H1 (cell line): Measurements from ENCODE around the gene ACE. TPM values are rescaled to one million over a fixed set of nuclear protein-coding genes. Genes with fewer than 3 reads are reported as not detected.

ENCODE experiments used
- CTCF ChIA-PET: fragments of 300-600 bp; sonication (Branson Sonifier 250); formaldehyde crosslinking; loops from one replicate; lab custom pipeline; 2021; ENCODE audit not compliant: partially characterized antibody; lab: Charles Lee
- POLR2A ChIA-PET: fragments of 300-600 bp; sonication (Branson Sonifier 250); formaldehyde crosslinking; loops from one replicate; lab custom pipeline; 2021; ENCODE audit warnings: inconsistent platforms; ENCODE audit not compliant: partially characterized antibody; lab: Charles Lee
- DNase-seq, 2 experiments: peaks; one replicate each; pipeline versions ENCODE4 v3.0.0 to v3.0.0-alpha.2; 2010 to 2022; ENCODE audit warnings: low spot score in 2 of 2, low read depth in 1 of 2, mixed read lengths in 1 of 2
- FAIRE-seq: peaks from 2 replicates; lab custom pipeline; 2011; peaks lifted over from hg19 to GRCh38; lab: Jason Lieb, UNC
- H2AFZ ChIP-seq: 2 replicates; pipeline ENCODE4 v1.8.1; 2012; ENCODE audit warnings: low read length, inconsistent platforms
- H2AK5ac ChIP-seq: 2 replicates; pipeline ENCODE4 v1.6.1; 2013; ENCODE audit warnings: low read depth, low read length
- H2BK120ac ChIP-seq: replicated peaks from 2 replicates; pipeline ENCODE3; 2013; ENCODE audit warnings: low read depth, low read length, inconsistent platforms
- H2BK12ac ChIP-seq: 2 replicates; pipeline ENCODE4 v1.6.1; 2013; ENCODE audit warnings: low read depth, low read length
- H2BK15ac ChIP-seq: 2 replicates; pipeline ENCODE4 v1.6.1; 2013; ENCODE audit warnings: low read length
- H2BK20ac ChIP-seq: 2 replicates; pipeline ENCODE4 v1.6.1; 2013; ENCODE audit warnings: low read length
- H2BK5ac ChIP-seq: 2 replicates; pipeline ENCODE4 v1.6.1; 2013; ENCODE audit warnings: low read depth, low read length
- H3K14ac ChIP-seq: 2 replicates; pipeline ENCODE4 v1.6.1; 2013; ENCODE audit warnings: inconsistent platforms; ENCODE audit not compliant: insufficient read length
- H3K18ac ChIP-seq: 2 replicates; pipeline ENCODE4 v1.6.1; 2013; ENCODE audit warnings: low read length; ENCODE audit errors: extremely low read depth
- H3K23ac ChIP-seq: 2 replicates; pipeline ENCODE4 v1.6.1; 2013; ENCODE audit warnings: inconsistent platforms; ENCODE audit not compliant: insufficient read length
- H3K23me2 ChIP-seq: 2 replicates; pipeline ENCODE4 v1.6.1; 2013; ENCODE audit warnings: low read depth, low read length
- H3K27ac ChIP-seq: 2 replicates; pipeline ENCODE4 v1.6.1; 2011; ENCODE audit warnings: low read depth, low read length, inconsistent platforms
- H3K27me3 ChIP-seq, 4 experiments: replicated peaks in 1 of 4; 1 replicate in 1 of 4; 2 replicates in 3 of 4; pipeline versions ENCODE4 v1.6.1 to v1.8.1; 2011 to 2013; ENCODE audit warnings: low read length in 3 of 4, mild to moderate bottlenecking in 3 of 4, inconsistent platforms in 2 of 4, mixed read lengths in 2 of 4, moderate library complexity in 1 of 4; ENCODE audit not compliant: control insufficient read depth in 3 of 4, insufficient read depth in 3 of 4; ENCODE audit errors: extremely low read depth in 1 of 4
- H3K36me3 ChIP-seq, 4 experiments: 2 replicates each; pipeline versions ENCODE4 v1.6.1 to v1.8.1; 2011 to 2013; ENCODE audit warnings: mild to moderate bottlenecking in 4 of 4, low read length in 3 of 4, moderate library complexity in 2 of 4, control low read depth in 1 of 4, inconsistent platforms in 1 of 4; ENCODE audit not compliant: insufficient read depth in 4 of 4, control insufficient read depth in 2 of 4
- H3K4ac ChIP-seq: replicated peaks from 2 replicates; pipeline ENCODE3; 2013; ENCODE audit warnings: low read length, low read depth, mixed read lengths, inconsistent platforms; ENCODE audit not compliant: insufficient read length
- H3K4me1 ChIP-seq, 4 experiments: replicated peaks in 1 of 4; 1 replicate in 1 of 4; 2 replicates in 3 of 4; pipeline versions ENCODE4 v1.6.1 to v1.8.1; 2011 to 2013; ENCODE audit warnings: low read length in 3 of 4, inconsistent platforms in 2 of 4, mixed read lengths in 1 of 4; ENCODE audit not compliant: insufficient read depth in 4 of 4, control insufficient read depth in 3 of 4
- H3K4me2 ChIP-seq, 2 experiments: 2 replicates each; pipeline versions ENCODE4 v1.6.1 to v1.8.1; 2011 to 2013; ENCODE audit warnings: low read depth in 2 of 2, low read length in 2 of 2, control low read depth in 1 of 2, inconsistent platforms in 1 of 2, mild to moderate bottlenecking in 1 of 2; ENCODE audit not compliant: insufficient read depth in 1 of 2
- H3K4me3 ChIP-seq, 4 experiments: fragments of 200-600, 300-600 bp in 1 of 4; sonication (generic), shearing (Covaris generic), sonication (Bioruptor Twin) in 1 of 4; 2 replicates each; pipeline versions ENCODE4 v1.5.1 to v1.8.1; 2011 to 2016; ENCODE audit warnings: low read length in 4 of 4, low read depth in 3 of 4, control low read depth in 2 of 4, inconsistent platforms in 2 of 4, mild to moderate bottlenecking in 2 of 4, mixed read lengths in 1 of 4, moderate library complexity in 1 of 4; ENCODE audit not compliant: insufficient read depth in 2 of 4; ENCODE audit errors: extremely low read depth in 1 of 4
- H3K56ac ChIP-seq: replicated peaks from 2 replicates; pipeline ENCODE3; 2013; ENCODE audit warnings: low read depth, mild to moderate bottlenecking, mixed read lengths, low read length, inconsistent platforms; ENCODE audit not compliant: insufficient read length
- H3K79me1 ChIP-seq: 2 replicates; pipeline ENCODE4 v1.6.1; 2013; ENCODE audit warnings: low read depth, low read length, control low read depth
- H3K79me2 ChIP-seq, 2 experiments: 2 replicates each; pipeline versions ENCODE4 v1.6.1 to v1.8.1; 2012 to 2013; ENCODE audit warnings: low read length in 2 of 2, mild to moderate bottlenecking in 2 of 2, inconsistent platforms in 1 of 2; ENCODE audit not compliant: insufficient read depth in 2 of 2, control insufficient read depth in 1 of 2
- H3K9ac ChIP-seq, 4 experiments: replicated peaks in 1 of 4; 1 replicate in 1 of 4; 2 replicates in 3 of 4; pipeline versions ENCODE4 v1.6.1 to v1.8.1; 2011 to 2013; ENCODE audit warnings: low read depth in 3 of 4, low read length in 3 of 4, control low read depth in 2 of 4, mild to moderate bottlenecking in 2 of 4, moderate library complexity in 2 of 4, inconsistent platforms in 1 of 4; ENCODE audit errors: extremely low read depth in 1 of 4
- H3K9me3 ChIP-seq, 2 experiments: 2 replicates each; pipeline versions ENCODE4 v1.6.1 to v1.8.1; 2012 to 2013; ENCODE audit warnings: mild to moderate bottlenecking in 2 of 2, moderate library complexity in 2 of 2, control low read depth in 1 of 2, inconsistent platforms in 1 of 2, low read depth in 1 of 2, low read length in 1 of 2, mixed read lengths in 1 of 2; ENCODE audit not compliant: insufficient read depth in 2 of 2
- H4K20me1 ChIP-seq, 2 experiments: replicated peaks in 1 of 2; 2 replicates each; pipeline versions ENCODE3 to v1.8.1; 2011 to 2013; ENCODE audit warnings: inconsistent platforms in 2 of 2, low read length in 2 of 2, mild to moderate bottlenecking in 1 of 2; ENCODE audit not compliant: insufficient read depth in 2 of 2, control insufficient read depth in 1 of 2
- H4K5ac ChIP-seq: 2 replicates; pipeline ENCODE4 v1.6.1; 2013; ENCODE audit warnings: low read length, low read depth, mixed read lengths, inconsistent platforms; ENCODE audit not compliant: insufficient read length
- H4K8ac ChIP-seq: 2 replicates; pipeline ENCODE4 v1.8.0; 2013; ENCODE audit warnings: mild to moderate bottlenecking, moderate library complexity, low read length, inconsistent platforms; ENCODE audit not compliant: insufficient read depth; ENCODE audit errors: extremely low read depth
- H4K91ac ChIP-seq: replicated peaks from 2 replicates; pipeline ENCODE3; 2013; ENCODE audit warnings: low read length, mixed read lengths, inconsistent platforms; ENCODE audit not compliant: insufficient read length
- ASH2L ChIP-seq: fragments of 200-600, 300-600 bp; sonication (generic); IDR thresholded peaks from one replicate; pipeline ENCODE4 v1.7.1; 2017; ENCODE audit warnings: low read length
- BCL11A ChIP-seq, 2 experiments: IDR thresholded peaks; one replicate each; pipeline ENCODE4 v1.6.1; 2011; ENCODE audit warnings: low read depth in 2 of 2, low read length in 2 of 2, mild to moderate bottlenecking in 2 of 2
- BRCA1 ChIP-seq: IDR thresholded peaks from 2 replicates; pipeline ENCODE4 v1.6.1; 2012; ENCODE audit warnings: low read depth, low read length, improper control_type of control experiment
- CHD2 ChIP-seq: IDR thresholded peaks from 2 replicates; pipeline ENCODE4 v1.6.1; 2012; ENCODE audit warnings: low read length, improper control_type of control experiment
- EGR1 ChIP-seq: IDR thresholded peaks from 2 replicates; pipeline ENCODE4 v1.6.1; 2011; ENCODE audit warnings: low read depth, low read length, borderline replicate concordance
- KDM4A ChIP-seq: IDR thresholded peaks from one replicate; pipeline ENCODE4 v1.7.1; 2012; ENCODE audit warnings: low read depth, mild to moderate bottlenecking, moderate library complexity, low read length, inconsistent platforms; ENCODE audit not compliant: severe bottlenecking
- POLR2A ChIP-seq, 2 experiments: IDR thresholded peaks; 1 replicate in 1 of 2; 2 replicates in 1 of 2; pipeline ENCODE4 v1.6.1; 2011; ENCODE audit warnings: low read depth in 2 of 2, low read length in 2 of 2, mild to moderate bottlenecking in 2 of 2; ENCODE audit errors: control extremely low read depth in 1 of 2
- TAF7 ChIP-seq: optimal IDR thresholded peaks from 2 replicates; pipeline ENCODE3; 2011; ENCODE audit warnings: low read depth, mild to moderate bottlenecking, inconsistent platforms, low read length, moderate library complexity, borderline replicate concordance
- WGBS, 2 experiments: shearing (Covaris generic) in 1 of 2; methylation state at CpG; one replicate each; pipeline versions ENCODE4 v1.1.6 to v1.1.7; 2013 to 2015; ENCODE audit warnings: low lambda C conversion rate in 2 of 2, mixed read lengths in 2 of 2, inconsistent platforms in 1 of 2, low coverage in 1 of 2, missing lambda C conversion rate in 1 of 2; ENCODE audit not compliant: insufficient replicate concordance in 2 of 2, insufficient coverage in 1 of 2, insufficient read length in 1 of 2; ENCODE audit errors: extremely low coverage in 1 of 2, missing lambda C conversion rate in 1 of 2; 5-methylcytosine and 5-hydroxymethylcytosine counted together
- polyA plus RNA-seq, 7 experiments: library from polyadenylated mRNA; depleted of rRNA in 3 of 7; stranded (reverse) in 5 of 7; unstranded in 2 of 7; fragments of >200 nt in 5 of 7; fragments of 200-250 nt in 2 of 7; gene quantifications; 1 replicate in 5 of 7; 2 replicates in 1 of 7; 4 replicates in 1 of 7; pipeline versions ENCODE4 v1.2.1 to v1.2.3, GENCODE V29; 2011 to 2013; ENCODE audit warnings: missing spikeins in 2 of 7, mixed read lengths in 2 of 7
- total RNA-seq: library from RNA; stranded (reverse); fragmentation: NEBNext Ultra II Directional; extraction: Animal tissue kit (Norgen Biotek cat#: 25700); gene quantifications from 2 replicates; pipeline ENCODE4 v1.2.1, GENCODE V29; 2021

Gene ACE
- total and polyA plus RNA-seq, 2 of the 8 experiments (the other 6 are each of a cell fraction or from before 2014, with no cell fraction given) = 2.5 to 5.5 TPM

- Histone ChIP-seq H2AK5ac (no peak overlapping the region), H3K9me3 (no peaks in the 10 kb centered on the region), H2BK12ac (no peak overlapping the region), H2AFZ (no peak overlapping the region), H3K4me3 (no peak overlapping the region), H3K23ac (no peak overlapping the region), H3K36me3 (no peaks in the 10 kb centered on the region), H3K79me1 (no peaks in the 10 kb centered on the region), H2BK5ac (no peak overlapping the region), H3K79me2 (no peaks in the 10 kb centered on the region), H4K91ac (no peak overlapping the region), H2BK15ac (no peak overlapping the region), H4K8ac (no peak overlapping the region), H3K4me2 (no peak overlapping the region), H3K27me3 (peaks cover 0 to 4% (median 0%) of the 10 kb centered on the region in 4 experiments; a peak in 1 of 7 replicates), H3K14ac (no peak overlapping the region), H3K9ac (no peak overlapping the region), H2BK120ac (no peak overlapping the region), H3K18ac (no peak overlapping the region), H3K56ac (no peak overlapping the region), H4K5ac (no peak overlapping the region), H3K27ac (no peak overlapping the region), H3K4me1 (peaks cover 0 to 6% (median 2%) of the 10 kb centered on the region in 4 experiments; a peak in 2 of 7 replicates), H4K20me1 (peaks cover 0 to 2% of the 10 kb centered on the region in 2 experiments), H3K23me2 (no peaks in the 10 kb centered on the region), H2BK20ac (no peak overlapping the region), H3K4ac (no peak overlapping the region)
- POLR2A ChIA-PET = no interaction called here
- CTCF ChIA-PET = interaction anchor here (0.6 to 6.6 kb wide), 7 partner anchors 9 to 117 kb away, joined by 3 to 43 read pairs (median 4); no protein-coding TSS in a partner anchor
- DNase-seq (no peak), FAIRE-seq (no peak)
- TF ChIP-seq KDM4A = no peak
- no peak for TF ChIP-seq CHD2
- TF ChIP-seq EGR1 = no peak
- no peak for TF ChIP-seq ASH2L
- TF ChIP-seq TAF7 = no peak
- no peak for TF ChIP-seq BCL11A (IDR thresholded peaks at IDR 0.05; ENCODE audit: low read depth in 2 of 2, low read length in 2 of 2)
- TF ChIP-seq POLR2A (IDR thresholded peaks at IDR 0.05; ENCODE audit: control extremely low read depth in 1 of 2, low read depth in 2 of 2, low read length in 2 of 2) = no peak
- TF ChIP-seq BRCA1 = no peak
- WGBS, 2 experiments = 89% methylated on average over 12 of the region's 12 CpGs; no CpG with 5 or more reads in 1 of the 2 experiments
Measured at GRCh38 chr17:63494300-63494928, 17.6 kb downstream of the ACE start.
